Tibial nerve (tissue), 4 donors: ENCODE data around the gene KRT16.

Experiments
- EP300 ChIP-seq, 2 donors: sonication (generic); formaldehyde crosslinking; IDR thresholded peaks; one replicate each; pipeline ENCODE4 v1.6.1; 2017; ENCODE audit warnings: antibody characterized with exemption in 2 of 2, mild to moderate bottlenecking in 1 of 2
- POLR2A ChIP-seq, 2 donors: fragments of 450-650 bp; IDR thresholded peaks; one replicate each; pipeline ENCODE4 v1.6.1; 2017; ENCODE audit warnings: antibody characterized with exemption in 2 of 2, mild to moderate bottlenecking in 2 of 2, moderate library complexity in 2 of 2
- TF ChIP-seq, protein P1 (sequence below), 5 experiments: fragments of 200-600 bp in 3 of 5; fragments of 450-650 bp in 2 of 5; sonication (generic) in 3 of 5; IDR thresholded peaks; one replicate each; pipeline ENCODE4 v1.5.1; 2016 to 2019; ENCODE audit warnings: antibody characterized with exemption in 5 of 5, mild to moderate bottlenecking in 3 of 5, moderate library complexity in 2 of 5

DNA sequence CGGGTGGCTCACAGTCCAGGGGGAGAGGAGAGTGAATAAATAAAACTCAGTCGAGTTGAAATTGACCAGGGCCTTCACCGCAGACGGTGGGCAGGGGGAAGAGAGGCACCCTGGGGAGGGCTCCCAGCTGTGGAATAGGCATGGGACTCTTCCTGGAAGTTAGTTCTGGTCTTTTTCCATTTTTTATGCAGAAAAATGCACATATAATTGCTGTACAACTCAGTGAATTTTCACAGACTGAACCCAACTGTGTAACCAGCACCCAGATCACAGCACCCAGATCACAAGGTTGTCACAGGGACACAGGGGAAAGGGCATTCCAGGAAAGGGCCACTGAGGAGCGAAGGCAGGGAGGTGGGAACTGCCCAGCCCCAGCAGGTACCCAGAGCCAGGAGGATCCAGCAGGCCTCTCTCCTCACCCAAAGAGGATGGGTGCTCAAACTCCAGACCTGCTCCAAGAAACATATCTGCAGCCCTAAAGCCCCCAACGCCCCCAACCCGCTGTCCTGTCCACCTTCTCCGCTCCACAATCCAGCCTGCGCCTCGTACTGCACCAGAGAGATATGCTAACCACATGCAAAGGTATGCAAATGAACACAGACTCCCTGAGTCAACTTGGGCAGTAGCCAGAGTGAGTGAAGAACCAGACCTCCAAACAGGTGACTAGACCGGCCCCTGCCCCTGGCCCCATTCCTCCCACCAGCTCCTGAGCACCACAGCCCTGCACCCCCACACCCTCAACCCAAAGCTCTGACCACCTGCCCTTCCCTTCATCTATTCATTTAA is 47.1 kb upstream of the KRT16 start:
- TF ChIP-seq, protein P1, sequence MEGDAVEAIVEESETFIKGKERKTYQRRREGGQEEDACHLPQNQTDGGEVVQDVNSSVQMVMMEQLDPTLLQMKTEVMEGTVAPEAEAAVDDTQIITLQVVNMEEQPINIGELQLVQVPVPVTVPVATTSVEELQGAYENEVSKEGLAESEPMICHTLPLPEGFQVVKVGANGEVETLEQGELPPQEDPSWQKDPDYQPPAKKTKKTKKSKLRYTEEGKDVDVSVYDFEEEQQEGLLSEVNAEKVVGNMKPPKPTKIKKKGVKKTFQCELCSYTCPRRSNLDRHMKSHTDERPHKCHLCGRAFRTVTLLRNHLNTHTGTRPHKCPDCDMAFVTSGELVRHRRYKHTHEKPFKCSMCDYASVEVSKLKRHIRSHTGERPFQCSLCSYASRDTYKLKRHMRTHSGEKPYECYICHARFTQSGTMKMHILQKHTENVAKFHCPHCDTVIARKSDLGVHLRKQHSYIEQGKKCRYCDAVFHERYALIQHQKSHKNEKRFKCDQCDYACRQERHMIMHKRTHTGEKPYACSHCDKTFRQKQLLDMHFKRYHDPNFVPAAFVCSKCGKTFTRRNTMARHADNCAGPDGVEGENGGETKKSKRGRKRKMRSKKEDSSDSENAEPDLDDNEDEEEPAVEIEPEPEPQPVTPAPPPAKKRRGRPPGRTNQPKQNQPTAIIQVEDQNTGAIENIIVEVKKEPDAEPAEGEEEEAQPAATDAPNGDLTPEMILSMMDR (IDR thresholded peaks at IDR 0.05), result no peak
- no peak for TF ChIP-seq EP300 (IDR thresholded peaks at IDR 0.05)
- TF ChIP-seq POLR2A (IDR thresholded peaks at IDR 0.05), result no peak
